Measurements from ENCODE around the gene DLGAP4.

The DLGAP4 gene

GRCh38 chr20:36384022-36384619, 78.0 kb downstream of the DLGAP4 start:
- DNase-seq (ENCODE audit: extremely low read depth, insufficient read length): no peak
- Histone ChIP-seq H3K4me3 (replicated peaks; ENCODE audit: low read depth, low read length) (no peak overlapping the region), H3K36me3 (ENCODE audit: control insufficient read depth, insufficient read depth, low read length) (no peaks in the 10 kb centered on the region), H3K27me3 (replicated peaks; ENCODE audit: control insufficient read depth, insufficient read depth, low read length) (no peaks in the 10 kb centered on the region; the same call in 1 of the 2 replicates)
- TF ChIP-seq CTCF (IDR thresholded peaks at IDR 0.05; ENCODE audit: insufficient read depth, low read length, poor library complexity, severe bottlenecking): peak; percentile 7

- H3K27me3 ChIP-seq (replicated peaks; ENCODE audit: control insufficient read depth, insufficient read depth, low read length): no peaks in the 10 kb centered on the region; the same call in none of the 2 replicates
- H3K36me3 ChIP-seq (ENCODE audit: control insufficient read depth, insufficient read depth, low read length): no peaks in the 10 kb centered on the region
- no peak overlapping the region for H3K4me3 ChIP-seq (replicated peaks; ENCODE audit: low read depth, low read length)
- no peak for TF ChIP-seq CTCF (IDR thresholded peaks at IDR 0.05; ENCODE audit: insufficient read depth, low read length, poor library complexity, severe bottlenecking)
- DNase-seq (ENCODE audit: extremely low read depth, insufficient read length): no peak
These were observed 79.4 kb downstream of the DLGAP4 start for GRCh38 chr20:36385503-36385902.

- Histone ChIP-seq H3K36me3 (ENCODE audit: control insufficient read depth, insufficient read depth, low read length) (no peaks in the 10 kb centered on the region), H3K4me3 (replicated peaks; ENCODE audit: low read depth, low read length) (no peak overlapping the region), H3K27me3 (replicated peaks; ENCODE audit: control insufficient read depth, insufficient read depth, low read length) (no peaks in the 10 kb centered on the region; the same call in none of the 2 replicates)
- TF ChIP-seq CTCF (IDR thresholded peaks at IDR 0.05; ENCODE audit: insufficient read depth, low read length, poor library complexity, severe bottlenecking): no peak
- DNase-seq (ENCODE audit: extremely low read depth, insufficient read length): no peak
These were observed 80.1 kb downstream of the DLGAP4 start for GRCh38 chr20:36386236-36386635.

- DNase-seq (ENCODE audit: extremely low read depth, insufficient read length): no peak
- H3K4me3 ChIP-seq (replicated peaks; ENCODE audit: low read depth, low read length): no peak overlapping the region
- no peaks in the 10 kb centered on the region; the same call in none of the 2 replicates for H3K27me3 ChIP-seq (replicated peaks; ENCODE audit: control insufficient read depth, insufficient read depth, low read length)
- TF ChIP-seq CTCF (IDR thresholded peaks at IDR 0.05; ENCODE audit: insufficient read depth, low read length, poor library complexity, severe bottlenecking): no peak
- no peaks in the 10 kb centered on the region for H3K36me3 ChIP-seq (ENCODE audit: control insufficient read depth, insufficient read depth, low read length)
These were observed 84.1 kb downstream of the DLGAP4 start for GRCh38 chr20:36390269-36390668.

- TF ChIP-seq CTCF (IDR thresholded peaks at IDR 0.05; ENCODE audit: insufficient read depth, low read length, poor library complexity, severe bottlenecking): no peak
- DNase-seq (ENCODE audit: extremely low read depth, insufficient read length): no peak
- H3K27me3 ChIP-seq (replicated peaks; ENCODE audit: control insufficient read depth, insufficient read depth, low read length): no peaks in the 10 kb centered on the region; the same call in none of the 2 replicates
- no peak overlapping the region for H3K4me3 ChIP-seq (replicated peaks; ENCODE audit: low read depth, low read length)
- no peaks in the 10 kb centered on the region for H3K36me3 ChIP-seq (ENCODE audit: control insufficient read depth, insufficient read depth, low read length)
These were observed 84.7 kb downstream of the DLGAP4 start for GRCh38 chr20:36390719-36391415.
